HG02973 (cell line): Measurements from ENCODE around the gene ZNF174.

ENCODE experiments used
- ATAC-seq: cut with Tn5 transposase; IDR thresholded peaks from one replicate; pipeline ENCODE4 v1.9.1; 2021; ENCODE audit warnings: moderate library complexity; ENCODE audit not compliant: unreplicated experiment

ZNF174 gene

DNA sequence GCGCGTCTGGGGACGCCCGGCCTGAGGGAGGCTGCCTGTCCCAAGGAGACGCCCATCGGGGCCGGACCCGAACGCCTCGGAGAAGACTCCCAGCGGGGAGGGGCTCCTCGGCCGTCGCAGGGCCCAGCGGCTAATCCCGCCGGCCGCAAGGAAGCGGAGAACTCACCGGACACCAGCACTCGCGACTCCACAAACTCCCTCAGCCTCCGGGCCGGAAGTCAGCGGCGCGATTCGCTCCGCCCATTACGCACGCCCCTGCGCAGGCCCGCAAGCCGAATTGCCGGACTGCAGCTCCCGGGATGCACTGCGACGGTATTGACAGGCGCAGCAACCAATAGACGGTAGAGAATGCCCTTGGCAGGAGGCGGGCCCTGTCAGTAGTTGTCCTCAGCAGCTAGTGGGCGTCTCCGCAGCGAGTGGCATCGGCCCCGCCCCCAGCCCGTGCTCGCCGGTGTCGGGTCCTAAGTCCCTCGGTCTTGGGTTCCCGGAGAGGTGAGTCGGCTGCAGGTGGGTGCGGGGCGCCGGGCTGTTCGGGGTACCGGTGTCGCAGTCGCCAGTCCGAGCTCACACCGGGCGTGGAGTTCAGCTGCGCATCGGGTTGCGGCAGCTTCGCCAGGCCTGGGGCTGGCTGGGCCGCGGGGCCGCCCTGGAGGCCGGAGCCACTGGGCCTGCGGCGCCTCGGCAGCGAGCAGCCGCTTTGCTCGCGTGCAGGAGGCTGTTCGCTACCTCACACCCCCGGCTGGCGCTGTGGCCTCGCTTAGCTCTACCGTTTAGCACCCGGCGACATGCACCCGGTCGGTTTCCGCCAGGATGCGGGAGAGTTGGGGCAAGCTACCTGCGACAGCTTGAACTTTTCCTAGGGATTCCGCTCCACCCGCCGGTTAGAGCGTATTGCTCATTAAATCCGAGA, at the start of gene ZNF174, which contains the start of gene ZSCAN32:
Gene ZNF174 (plus strand): TSS at position 437 of the 910 bp plus-strand sequence. CDS start 790 bp downstream, outside the sequence.
Gene ZSCAN32 (minus strand): TSS at position 226 of the 910 bp plus-strand sequence. CDS start 3,447 bp downstream, outside the sequence.
- ATAC-seq, result peak; percentile 93

DNA sequence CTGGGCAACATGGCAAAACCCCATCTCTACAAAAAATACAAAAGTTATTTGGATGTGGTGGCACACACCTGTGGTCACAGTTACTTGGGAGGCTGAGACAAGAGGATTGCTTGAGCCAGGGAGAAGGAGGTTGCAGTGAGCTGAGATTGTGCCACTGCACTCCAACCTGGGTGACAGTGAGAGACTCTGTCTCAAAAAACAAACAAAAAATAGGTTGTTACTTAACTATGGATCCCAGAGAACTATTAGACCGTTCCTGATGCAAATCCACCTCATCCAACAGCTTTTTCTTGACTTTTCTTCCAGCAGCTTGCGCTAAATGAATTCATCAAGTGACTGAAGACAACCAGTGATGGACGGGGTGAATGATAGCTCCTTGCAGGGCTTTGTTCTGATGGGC, 45.4 kb upstream of the ZNF174 start, which contains the start of gene OR2C1:
Gene OR2C1 (plus strand): TSS at position 301 of the 400 bp plus-strand sequence. CDS start 52 bp downstream, at position 353.
- no peak for ATAC-seq

DNA sequence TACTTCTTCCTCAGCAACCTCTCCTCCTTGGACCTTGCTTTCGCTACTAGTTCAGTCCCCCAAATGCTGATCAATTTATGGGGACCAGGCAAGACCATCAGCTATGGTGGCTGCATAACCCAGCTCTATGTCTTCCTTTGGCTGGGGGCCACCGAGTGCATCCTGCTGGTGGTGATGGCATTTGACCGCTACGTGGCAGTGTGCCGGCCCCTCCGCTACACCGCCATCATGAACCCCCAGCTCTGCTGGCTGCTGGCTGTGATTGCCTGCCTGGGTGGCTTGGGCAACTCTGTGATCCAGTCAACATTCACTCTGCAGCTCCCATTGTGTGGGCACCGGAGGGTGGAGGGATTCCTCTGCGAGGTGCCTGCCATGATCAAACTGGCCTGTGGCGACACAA, 44.9 kb upstream of the ZNF174 start:
- no peak for ATAC-seq

DNA sequence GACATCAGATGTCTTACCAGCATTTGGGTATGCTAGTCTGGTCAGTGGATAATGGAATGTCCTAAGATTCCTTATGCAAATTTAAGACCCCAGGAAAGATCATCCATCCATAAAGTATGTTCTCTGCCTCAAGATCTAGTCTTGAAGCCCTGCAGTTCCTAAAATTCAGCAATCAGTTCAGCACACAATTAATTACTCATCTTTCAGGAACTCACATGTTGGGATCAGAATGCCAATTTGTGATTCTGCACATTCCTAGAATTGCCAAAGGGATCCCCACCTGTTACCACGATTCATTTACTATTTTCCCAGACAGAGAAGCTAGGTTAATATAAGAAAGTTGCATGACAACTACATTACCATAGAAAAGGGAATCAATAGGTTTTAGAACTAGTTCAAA, 42.1 kb upstream of the ZNF174 start:
- ATAC-seq, result no peak

DNA sequence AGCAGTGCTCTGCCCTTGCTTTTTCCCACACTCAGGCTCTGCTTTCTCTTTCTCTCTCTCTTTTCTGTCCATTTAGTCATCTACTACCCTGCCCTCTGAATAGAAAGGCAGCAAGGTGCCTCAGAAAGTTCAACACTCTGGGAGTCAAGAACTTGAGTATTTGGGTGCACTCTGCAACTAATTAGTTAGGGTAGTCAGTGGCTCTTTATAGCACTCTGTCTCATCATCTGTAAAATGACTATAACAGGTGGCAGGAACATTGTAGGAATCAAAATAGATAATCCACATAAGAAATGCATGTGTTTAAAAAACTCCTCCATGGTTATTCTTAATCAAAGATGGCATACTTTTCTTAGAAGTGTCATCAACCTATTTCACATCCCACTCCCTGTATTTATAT, 38.1 kb upstream of the ZNF174 start:
- ATAC-seq, result no peak

DNA sequence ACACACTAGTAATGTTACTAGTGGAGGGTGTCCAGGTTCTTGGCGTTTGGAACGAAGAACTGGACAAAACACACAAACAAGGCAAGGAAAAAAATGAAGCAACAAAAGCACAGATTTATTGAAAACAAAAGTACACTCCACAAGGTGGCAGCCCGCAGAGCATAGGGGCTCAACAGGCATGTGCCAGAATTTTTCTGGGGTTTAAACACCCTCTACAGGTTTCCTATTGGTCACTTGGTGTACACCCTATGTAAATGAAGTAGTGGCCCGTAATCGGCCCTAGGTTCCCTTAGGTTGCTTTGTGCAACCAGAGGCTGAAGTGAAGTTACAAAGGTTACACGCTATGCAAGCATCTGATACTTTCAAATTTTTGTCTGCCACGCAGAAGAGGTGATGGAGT, 37.2 kb upstream of the ZNF174 start:
- no peak for ATAC-seq

DNA sequence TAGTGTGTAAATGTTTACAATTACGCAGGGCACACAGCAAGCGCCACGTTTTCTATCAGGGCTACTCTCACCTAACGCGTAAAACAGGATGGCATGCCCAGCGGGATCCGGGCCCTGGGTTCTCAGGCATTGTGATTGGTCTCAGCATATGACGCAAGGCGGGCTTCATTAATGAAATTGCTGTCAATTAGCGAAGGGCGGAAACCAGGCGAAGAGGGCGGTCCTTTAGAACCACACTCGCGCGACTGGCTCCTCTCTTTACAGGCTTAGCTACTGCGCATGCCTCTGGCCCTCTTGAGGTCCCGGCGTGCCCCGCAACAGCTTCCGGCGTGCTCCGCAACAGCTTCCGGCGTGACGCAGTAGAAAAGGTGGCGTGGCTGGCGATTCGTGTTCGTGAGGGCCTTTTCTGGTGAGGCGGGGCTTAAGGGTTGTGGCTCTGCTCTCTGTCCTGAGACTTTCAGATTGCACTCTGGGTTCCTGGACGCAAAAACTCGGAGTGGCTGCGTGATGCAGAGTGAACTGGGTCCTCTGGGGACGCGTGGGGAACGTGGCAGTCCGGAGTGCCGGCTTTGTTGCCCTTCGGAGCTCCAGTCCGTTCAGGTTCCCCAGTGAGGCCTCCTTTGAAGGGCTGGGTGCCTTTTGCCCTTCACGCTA, 36.1 kb upstream of the ZNF174 start:
- no peak for ATAC-seq

DNA sequence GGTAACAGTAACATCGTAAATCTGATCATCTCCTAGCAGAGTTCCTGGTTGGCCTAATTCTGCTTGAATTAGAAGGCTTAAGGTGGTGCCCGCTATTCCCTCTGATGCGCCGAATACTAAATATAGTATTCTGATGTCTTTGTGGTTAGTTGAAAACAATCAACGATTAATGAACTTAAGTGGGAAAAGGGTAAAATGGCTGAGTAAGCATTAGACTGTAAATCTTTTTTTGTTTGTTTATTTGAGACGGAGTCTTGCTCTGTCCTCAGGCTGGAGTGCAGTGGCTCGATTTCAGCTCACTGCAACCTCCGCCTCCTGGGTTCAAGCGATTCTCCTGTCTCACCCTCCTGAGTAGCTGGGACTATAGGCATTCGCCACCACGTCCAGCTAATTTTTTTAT, 31.9 kb upstream of the ZNF174 start:
- no peak for ATAC-seq

DNA sequence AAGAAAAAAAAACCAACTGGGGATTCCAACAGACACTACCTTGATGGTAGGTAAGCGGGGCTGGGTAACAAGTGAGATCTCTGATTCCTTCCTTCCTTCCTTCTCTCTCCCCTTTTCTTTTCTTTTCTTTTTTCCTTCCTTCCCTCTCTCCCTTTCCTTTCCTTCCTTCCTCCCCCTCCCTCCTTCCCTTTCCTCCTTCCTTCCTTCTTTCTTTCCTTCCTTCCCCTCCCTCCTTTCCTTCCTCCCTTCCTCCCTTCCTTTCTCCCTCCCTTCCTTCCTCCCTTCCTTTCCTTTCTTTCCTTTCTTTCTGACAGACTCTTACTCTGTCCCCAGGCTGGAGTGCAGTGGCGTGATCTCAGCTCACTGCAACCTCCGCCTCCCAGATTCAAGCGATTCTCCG, 25.3 kb upstream of the ZNF174 start:
- no peak for ATAC-seq

DNA sequence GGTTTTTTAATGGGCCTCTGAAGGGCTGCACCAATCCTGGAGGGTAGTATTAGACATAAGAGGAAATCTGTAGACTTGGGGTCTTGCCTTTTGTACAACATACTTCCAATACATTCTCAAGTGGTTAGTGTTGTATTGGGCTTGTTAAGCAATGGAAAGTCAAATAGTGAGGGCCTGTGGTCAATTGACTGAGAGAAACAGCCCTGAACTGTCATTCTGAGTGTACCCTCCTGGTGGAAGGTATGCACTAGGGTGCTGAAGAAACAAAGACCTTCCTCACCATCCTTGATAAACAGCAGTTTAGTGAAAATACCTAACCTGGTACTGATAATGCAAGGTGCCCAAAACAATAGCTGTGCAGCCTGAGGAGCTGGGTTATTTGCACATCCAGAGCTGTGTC, 23.1 kb upstream of the ZNF174 start:
- ATAC-seq, result no peak

DNA sequence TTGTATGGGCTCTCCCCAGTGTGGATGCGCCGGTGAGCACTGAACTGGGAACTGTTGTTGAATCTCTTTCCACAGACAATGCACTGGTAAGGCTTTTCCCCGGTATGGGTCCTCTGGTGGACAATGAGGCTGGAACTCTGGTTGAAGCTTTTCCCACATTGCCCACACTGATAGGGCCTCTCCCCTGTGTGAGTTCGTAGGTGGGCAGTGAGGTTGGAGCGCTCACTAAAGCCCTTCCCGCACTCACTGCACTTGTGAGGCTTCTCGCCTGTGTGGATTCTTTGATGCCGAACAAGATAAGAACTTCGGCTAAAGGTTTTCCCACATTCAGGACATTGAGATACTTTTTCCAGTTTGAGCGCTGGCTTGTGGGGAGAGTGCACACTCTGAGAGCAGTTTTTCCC, 18.0 kb upstream of the ZNF174 start:
- no peak for ATAC-seq

DNA sequence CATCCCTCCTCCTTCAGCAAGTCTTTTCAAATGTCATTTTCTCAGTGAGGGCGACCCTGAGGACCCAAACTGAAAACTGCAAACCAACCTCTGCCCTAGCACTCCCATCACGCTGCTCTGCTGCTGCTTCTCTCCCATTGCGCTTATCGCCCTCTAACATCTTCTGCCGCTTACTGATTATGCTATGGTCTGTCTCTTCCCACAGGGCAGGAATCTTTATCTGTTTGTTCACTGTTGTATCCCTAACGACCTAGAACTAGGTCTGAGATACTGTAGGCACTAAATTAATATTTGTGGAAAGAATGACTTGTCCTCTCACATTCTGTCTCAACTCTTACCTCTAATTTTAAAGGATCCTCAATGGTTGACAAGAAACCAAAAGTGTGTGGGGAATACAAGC, 12.7 kb upstream of the ZNF174 start:
- no peak for ATAC-seq

DNA sequence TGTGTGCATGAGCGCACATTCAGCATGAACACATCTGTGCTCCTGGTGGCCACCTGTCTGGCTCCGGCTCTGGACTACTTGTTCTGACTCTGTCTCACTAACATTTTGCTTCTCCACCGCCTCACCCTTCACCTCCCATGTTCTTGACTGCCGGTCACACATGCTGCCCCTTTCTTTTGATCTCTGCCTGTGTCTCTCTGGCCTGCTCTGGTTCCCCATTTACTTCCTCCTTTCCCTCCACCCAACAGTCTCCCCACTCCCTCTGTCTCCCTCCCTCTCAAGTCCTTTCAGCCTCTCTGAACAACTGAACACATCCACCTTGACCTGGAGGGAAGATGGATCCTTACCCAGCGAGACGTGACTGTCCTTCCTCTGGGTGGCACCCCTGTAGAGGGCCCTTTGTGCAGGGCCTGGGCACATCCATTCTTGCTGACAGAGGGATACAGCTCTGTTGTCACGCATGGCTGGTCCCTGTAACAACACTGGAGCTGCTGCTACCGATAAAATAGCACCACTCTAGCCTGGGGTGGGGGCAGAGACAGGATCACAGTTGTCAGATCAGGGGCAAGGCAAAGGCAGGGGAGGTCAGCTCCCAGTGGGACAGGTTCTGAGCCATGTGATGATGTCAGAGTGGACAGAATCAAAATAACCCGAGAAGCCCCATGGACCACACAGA, 11.2 kb upstream of the ZNF174 start:
- no peak for ATAC-seq

DNA sequence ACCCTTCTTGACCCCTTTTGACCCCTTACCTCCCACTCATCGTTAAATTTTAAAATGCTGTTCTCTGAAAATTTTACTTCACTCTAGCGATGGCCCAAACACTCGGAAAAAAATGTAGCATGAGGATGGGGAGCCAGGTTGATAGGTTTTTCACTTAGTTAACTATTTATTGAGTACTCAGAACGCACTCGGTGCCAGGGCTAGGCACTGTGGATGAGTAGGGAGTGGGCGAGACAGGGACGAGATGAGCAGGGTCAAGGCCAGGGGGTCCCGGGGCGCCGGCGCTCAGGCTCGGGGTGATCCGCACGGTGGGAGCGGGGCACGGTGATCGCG, 603 bp upstream of the ZNF174 start:
- no peak for ATAC-seq

DNA sequence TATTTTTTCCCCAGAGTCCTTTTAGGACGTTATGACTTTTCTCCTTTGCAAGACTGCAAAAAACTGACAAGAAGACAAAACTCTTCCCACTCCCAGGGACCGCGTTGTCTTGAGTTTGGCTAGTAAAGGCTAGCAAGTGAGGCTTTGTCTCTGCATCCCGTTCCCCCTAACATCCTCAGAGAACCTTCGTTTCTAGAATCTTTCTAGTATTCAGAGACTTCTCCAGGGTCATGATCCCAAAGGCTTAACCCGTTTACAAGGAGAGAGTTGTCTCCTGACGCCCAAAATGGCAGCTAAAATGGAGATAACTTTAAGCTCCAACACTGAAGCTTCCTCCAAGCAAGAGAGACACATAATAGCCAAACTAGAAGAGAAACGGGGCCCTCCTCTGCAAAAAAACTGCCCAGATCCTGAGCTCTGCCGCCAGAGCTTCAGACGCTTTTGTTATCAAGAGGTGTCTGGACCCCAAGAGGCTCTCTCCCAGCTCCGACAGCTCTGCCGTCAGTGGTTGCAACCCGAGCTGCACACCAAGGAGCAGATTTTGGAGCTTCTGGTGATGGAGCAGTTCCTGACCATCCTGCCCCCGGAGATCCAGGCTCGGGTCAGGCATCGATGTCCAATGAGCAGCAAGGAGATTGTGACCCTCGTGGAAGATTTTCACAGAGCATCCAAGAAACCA, 843 bp downstream of the ZNF174 start:
- ATAC-seq, result no peak

DNA sequence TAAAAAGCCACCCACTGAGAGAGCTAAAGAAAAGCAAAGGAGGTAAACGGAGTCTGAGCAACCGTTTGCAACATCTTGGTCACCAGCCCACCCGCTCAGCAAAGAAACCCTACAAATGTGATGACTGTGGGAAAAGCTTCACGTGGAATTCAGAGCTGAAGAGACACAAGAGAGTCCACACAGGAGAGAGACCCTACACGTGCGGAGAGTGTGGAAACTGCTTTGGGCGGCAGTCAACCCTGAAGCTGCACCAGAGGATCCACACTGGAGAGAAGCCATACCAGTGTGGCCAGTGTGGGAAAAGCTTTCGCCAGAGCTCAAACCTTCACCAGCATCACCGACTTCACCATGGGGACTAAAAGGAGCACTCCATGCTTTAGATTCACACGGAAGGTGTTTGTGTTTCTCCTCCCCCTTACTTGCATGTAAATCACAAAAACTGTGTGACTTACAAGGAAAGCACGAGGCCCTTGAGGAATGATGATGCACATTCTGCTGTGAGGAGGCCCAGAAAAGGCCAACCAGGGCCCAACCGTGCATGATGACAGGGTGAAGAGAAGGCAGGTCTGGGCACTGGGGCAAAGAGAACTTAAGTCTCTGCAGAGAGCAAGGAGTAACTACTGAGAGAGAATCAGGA, 7.7 kb downstream of the ZNF174 start:
- no peak for ATAC-seq

DNA sequence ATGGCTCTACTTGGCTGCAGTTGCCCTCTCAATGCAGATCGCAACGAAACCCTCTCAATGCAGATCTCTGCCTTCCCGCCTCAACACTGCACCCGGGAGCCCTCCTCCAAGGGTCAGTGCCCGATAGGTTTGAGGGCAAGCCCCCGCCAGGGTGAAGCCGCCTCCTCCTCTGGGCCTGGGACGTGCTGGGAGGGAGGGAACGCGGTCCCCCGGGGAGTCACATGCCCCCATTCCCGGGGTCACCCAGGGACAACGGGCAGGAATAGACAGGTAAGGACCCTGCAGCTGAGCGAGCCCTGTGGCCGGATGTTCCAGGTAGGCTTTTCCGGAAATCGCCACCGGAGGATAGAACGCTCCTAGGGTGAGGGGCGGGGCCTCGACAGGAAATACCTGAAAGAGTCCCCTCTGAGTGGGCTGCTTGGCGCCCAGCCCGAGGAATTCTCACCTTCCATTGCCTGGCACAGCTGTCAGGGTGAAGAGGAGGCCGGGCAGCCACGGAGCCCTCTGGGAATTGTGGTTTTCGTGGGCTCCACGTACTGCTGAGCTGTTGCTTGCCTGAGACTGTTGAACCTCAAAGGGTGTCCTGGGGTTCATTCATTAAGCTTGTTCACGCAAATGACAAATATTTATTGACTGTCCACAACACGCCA, 12.8 kb downstream of the ZNF174 start:
- no peak for ATAC-seq

DNA sequence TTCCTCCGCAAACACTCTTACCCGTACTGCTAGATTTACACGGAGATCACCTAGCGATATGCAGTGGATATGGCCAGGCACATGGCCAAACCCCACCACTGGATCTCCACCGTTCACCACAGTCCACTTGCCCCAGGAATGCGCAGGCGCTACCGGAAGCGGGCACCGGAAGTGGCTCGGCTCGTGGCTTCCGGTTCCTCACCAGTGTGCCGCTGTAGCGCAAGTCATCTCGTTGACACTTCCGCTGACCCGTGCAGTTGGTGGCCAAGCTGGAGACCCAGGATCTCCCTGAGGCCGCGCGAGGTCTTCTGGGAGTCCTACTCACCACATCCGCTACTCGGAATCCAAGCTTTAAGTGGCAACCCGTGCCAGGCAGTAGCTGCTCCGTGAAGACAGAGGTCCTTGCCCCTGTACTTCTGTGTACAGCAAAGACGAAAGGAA, 30.8 kb downstream of the ZNF174 start:
- no peak for ATAC-seq

DNA sequence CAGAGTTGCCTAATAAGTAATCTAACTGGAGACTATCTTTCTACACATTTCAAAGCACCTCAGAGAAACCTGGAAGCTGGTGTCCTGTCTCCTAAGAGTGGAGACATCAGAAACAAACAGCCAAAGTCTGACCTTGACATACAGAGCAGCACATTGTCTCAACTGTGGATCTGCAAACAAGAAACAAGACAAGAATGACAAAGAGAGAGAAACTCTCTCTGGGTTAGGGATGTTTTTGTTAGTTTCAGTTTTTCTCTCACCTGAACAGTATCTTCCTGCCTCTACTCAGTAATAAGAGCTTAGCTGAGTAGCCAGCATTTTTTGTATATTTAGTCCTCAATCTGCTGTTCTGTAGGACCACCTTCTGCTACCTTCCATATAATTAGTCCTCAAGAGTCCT, 33.4 kb downstream of the ZNF174 start:
- ATAC-seq, result no peak

DNA sequence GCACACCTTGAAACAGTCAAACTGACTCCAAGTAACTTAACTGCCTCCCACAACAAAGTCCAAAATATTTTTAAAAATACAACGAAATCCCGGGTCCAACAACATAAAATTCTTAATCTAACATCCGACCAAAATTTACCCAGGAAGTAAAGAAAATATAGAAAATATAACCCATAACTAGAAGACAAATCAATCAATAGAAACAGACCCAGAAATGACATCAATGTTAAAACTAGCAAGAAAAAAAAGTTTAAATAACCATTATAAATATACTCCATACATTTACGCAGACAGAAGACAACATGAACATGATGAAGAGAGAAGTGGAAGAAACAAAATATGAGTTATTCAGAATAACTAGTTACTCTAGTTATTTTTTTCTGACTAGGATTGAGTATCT, 38.6 kb downstream of the ZNF174 start:
- ATAC-seq, result no peak
